H1 (cell line): ENCODE data around the gene RIPK4. TPM values are rescaled to one million over a fixed set of nuclear protein-coding genes. Genes with fewer than 3 reads are reported as not detected.

Experiments
- CTCF ChIA-PET: fragments of 300-600 bp; sonication (Branson Sonifier 250); formaldehyde crosslinking; loops from one replicate; lab custom pipeline; 2021; ENCODE audit not compliant: partially characterized antibody; lab: Charles Lee
- POLR2A ChIA-PET: fragments of 300-600 bp; sonication (Branson Sonifier 250); formaldehyde crosslinking; loops from one replicate; lab custom pipeline; 2021; ENCODE audit warnings: inconsistent platforms; ENCODE audit not compliant: partially characterized antibody; lab: Charles Lee
- DNase-seq, 2 experiments: peaks; one replicate each; pipeline versions ENCODE4 v3.0.0 to v3.0.0-alpha.2; 2010 to 2022; ENCODE audit warnings: low spot score in 2 of 2, low read depth in 1 of 2, mixed read lengths in 1 of 2
- FAIRE-seq: peaks from 2 replicates; lab custom pipeline; 2011; peaks lifted over from hg19 to GRCh38; lab: Jason Lieb, UNC
- H2AFZ ChIP-seq: 2 replicates; pipeline ENCODE4 v1.8.1; 2012; ENCODE audit warnings: low read length, inconsistent platforms
- H2AK5ac ChIP-seq: 2 replicates; pipeline ENCODE4 v1.6.1; 2013; ENCODE audit warnings: low read depth, low read length
- H2BK120ac ChIP-seq: replicated peaks from 2 replicates; pipeline ENCODE3; 2013; ENCODE audit warnings: low read depth, low read length, inconsistent platforms
- H2BK12ac ChIP-seq: 2 replicates; pipeline ENCODE4 v1.6.1; 2013; ENCODE audit warnings: low read depth, low read length
- H2BK15ac ChIP-seq: 2 replicates; pipeline ENCODE4 v1.6.1; 2013; ENCODE audit warnings: low read length
- H2BK20ac ChIP-seq: 2 replicates; pipeline ENCODE4 v1.6.1; 2013; ENCODE audit warnings: low read length
- H2BK5ac ChIP-seq: 2 replicates; pipeline ENCODE4 v1.6.1; 2013; ENCODE audit warnings: low read depth, low read length
- H3K14ac ChIP-seq: 2 replicates; pipeline ENCODE4 v1.6.1; 2013; ENCODE audit warnings: inconsistent platforms; ENCODE audit not compliant: insufficient read length
- H3K18ac ChIP-seq: 2 replicates; pipeline ENCODE4 v1.6.1; 2013; ENCODE audit warnings: low read length; ENCODE audit errors: extremely low read depth
- H3K23ac ChIP-seq: 2 replicates; pipeline ENCODE4 v1.6.1; 2013; ENCODE audit warnings: inconsistent platforms; ENCODE audit not compliant: insufficient read length
- H3K23me2 ChIP-seq: 2 replicates; pipeline ENCODE4 v1.6.1; 2013; ENCODE audit warnings: low read depth, low read length
- H3K27ac ChIP-seq: 2 replicates; pipeline ENCODE4 v1.6.1; 2011; ENCODE audit warnings: low read depth, low read length, inconsistent platforms
- H3K27me3 ChIP-seq, 4 experiments: replicated peaks in 1 of 4; 1 replicate in 1 of 4; 2 replicates in 3 of 4; pipeline versions ENCODE4 v1.6.1 to v1.8.1; 2011 to 2013; ENCODE audit warnings: low read length in 3 of 4, mild to moderate bottlenecking in 3 of 4, inconsistent platforms in 2 of 4, mixed read lengths in 2 of 4, moderate library complexity in 1 of 4; ENCODE audit not compliant: control insufficient read depth in 3 of 4, insufficient read depth in 3 of 4; ENCODE audit errors: extremely low read depth in 1 of 4
- H3K36me3 ChIP-seq, 4 experiments: 2 replicates each; pipeline versions ENCODE4 v1.6.1 to v1.8.1; 2011 to 2013; ENCODE audit warnings: mild to moderate bottlenecking in 4 of 4, low read length in 3 of 4, moderate library complexity in 2 of 4, control low read depth in 1 of 4, inconsistent platforms in 1 of 4; ENCODE audit not compliant: insufficient read depth in 4 of 4, control insufficient read depth in 2 of 4
- H3K4ac ChIP-seq: replicated peaks from 2 replicates; pipeline ENCODE3; 2013; ENCODE audit warnings: low read length, low read depth, mixed read lengths, inconsistent platforms; ENCODE audit not compliant: insufficient read length
- H3K4me1 ChIP-seq, 4 experiments: replicated peaks in 1 of 4; 1 replicate in 1 of 4; 2 replicates in 3 of 4; pipeline versions ENCODE4 v1.6.1 to v1.8.1; 2011 to 2013; ENCODE audit warnings: low read length in 3 of 4, inconsistent platforms in 2 of 4, mixed read lengths in 1 of 4; ENCODE audit not compliant: insufficient read depth in 4 of 4, control insufficient read depth in 3 of 4
- H3K4me2 ChIP-seq, 2 experiments: 2 replicates each; pipeline versions ENCODE4 v1.6.1 to v1.8.1; 2011 to 2013; ENCODE audit warnings: low read depth in 2 of 2, low read length in 2 of 2, control low read depth in 1 of 2, inconsistent platforms in 1 of 2, mild to moderate bottlenecking in 1 of 2; ENCODE audit not compliant: insufficient read depth in 1 of 2
- H3K4me3 ChIP-seq, 4 experiments: fragments of 200-600, 300-600 bp in 1 of 4; sonication (generic), shearing (Covaris generic), sonication (Bioruptor Twin) in 1 of 4; 2 replicates each; pipeline versions ENCODE4 v1.5.1 to v1.8.1; 2011 to 2016; ENCODE audit warnings: low read length in 4 of 4, low read depth in 3 of 4, control low read depth in 2 of 4, inconsistent platforms in 2 of 4, mild to moderate bottlenecking in 2 of 4, mixed read lengths in 1 of 4, moderate library complexity in 1 of 4; ENCODE audit not compliant: insufficient read depth in 2 of 4; ENCODE audit errors: extremely low read depth in 1 of 4
- H3K56ac ChIP-seq: replicated peaks from 2 replicates; pipeline ENCODE3; 2013; ENCODE audit warnings: low read depth, mild to moderate bottlenecking, mixed read lengths, low read length, inconsistent platforms; ENCODE audit not compliant: insufficient read length
- H3K79me1 ChIP-seq: 2 replicates; pipeline ENCODE4 v1.6.1; 2013; ENCODE audit warnings: low read depth, low read length, control low read depth
- H3K79me2 ChIP-seq, 2 experiments: 2 replicates each; pipeline versions ENCODE4 v1.6.1 to v1.8.1; 2012 to 2013; ENCODE audit warnings: low read length in 2 of 2, mild to moderate bottlenecking in 2 of 2, inconsistent platforms in 1 of 2; ENCODE audit not compliant: insufficient read depth in 2 of 2, control insufficient read depth in 1 of 2
- H3K9ac ChIP-seq, 4 experiments: replicated peaks in 1 of 4; 1 replicate in 1 of 4; 2 replicates in 3 of 4; pipeline versions ENCODE4 v1.6.1 to v1.8.1; 2011 to 2013; ENCODE audit warnings: low read depth in 3 of 4, low read length in 3 of 4, control low read depth in 2 of 4, mild to moderate bottlenecking in 2 of 4, moderate library complexity in 2 of 4, inconsistent platforms in 1 of 4; ENCODE audit errors: extremely low read depth in 1 of 4
- H3K9me3 ChIP-seq, 2 experiments: 2 replicates each; pipeline versions ENCODE4 v1.6.1 to v1.8.1; 2012 to 2013; ENCODE audit warnings: mild to moderate bottlenecking in 2 of 2, moderate library complexity in 2 of 2, control low read depth in 1 of 2, inconsistent platforms in 1 of 2, low read depth in 1 of 2, low read length in 1 of 2, mixed read lengths in 1 of 2; ENCODE audit not compliant: insufficient read depth in 2 of 2
- H4K20me1 ChIP-seq, 2 experiments: replicated peaks in 1 of 2; 2 replicates each; pipeline versions ENCODE3 to v1.8.1; 2011 to 2013; ENCODE audit warnings: inconsistent platforms in 2 of 2, low read length in 2 of 2, mild to moderate bottlenecking in 1 of 2; ENCODE audit not compliant: insufficient read depth in 2 of 2, control insufficient read depth in 1 of 2
- H4K5ac ChIP-seq: 2 replicates; pipeline ENCODE4 v1.6.1; 2013; ENCODE audit warnings: low read length, low read depth, mixed read lengths, inconsistent platforms; ENCODE audit not compliant: insufficient read length
- H4K8ac ChIP-seq: 2 replicates; pipeline ENCODE4 v1.8.0; 2013; ENCODE audit warnings: mild to moderate bottlenecking, moderate library complexity, low read length, inconsistent platforms; ENCODE audit not compliant: insufficient read depth; ENCODE audit errors: extremely low read depth
- H4K91ac ChIP-seq: replicated peaks from 2 replicates; pipeline ENCODE3; 2013; ENCODE audit warnings: low read length, mixed read lengths, inconsistent platforms; ENCODE audit not compliant: insufficient read length
- BRCA1 ChIP-seq: IDR thresholded peaks from 2 replicates; pipeline ENCODE4 v1.6.1; 2012; ENCODE audit warnings: low read depth, low read length, improper control_type of control experiment
- CBX5 ChIP-seq: fragments of 300-800, 300-1000 bp; sonication (generic); IDR thresholded peaks from 2 replicates; pipeline ENCODE4 v1.7.1; 2016; ENCODE audit warnings: antibody characterized with exemption, low read length, low read depth
- POU5F1 ChIP-seq: IDR thresholded peaks from 2 replicates; pipeline ENCODE4 v1.6.1; 2011; ENCODE audit warnings: low read depth, mild to moderate bottlenecking, low read length, moderate library complexity
- RNF2 ChIP-seq: fragments of 200-900, 300-1000 bp; sonication (generic); IDR thresholded peaks from 2 replicates; pipeline ENCODE4 v1.7.1; 2016; ENCODE audit warnings: borderline replicate concordance, low read depth, mild to moderate bottlenecking, antibody characterized with exemption, low read length; ENCODE audit not compliant: poor library complexity, severe bottlenecking; ENCODE audit errors: missing control alignments
- SIRT6 ChIP-seq: IDR thresholded peaks from one replicate; pipeline ENCODE4 v1.7.1; 2012; ENCODE audit warnings: low read length, inconsistent platforms
- TAF1 ChIP-seq: IDR thresholded peaks from 2 replicates; pipeline ENCODE4 v1.6.1; 2011; ENCODE audit warnings: mild to moderate bottlenecking, low read depth, low read length
- TEAD4 ChIP-seq: IDR thresholded peaks from 2 replicates; pipeline ENCODE4 v1.6.1; 2012; ENCODE audit warnings: low read depth, low read length, inconsistent platforms, mixed read lengths
- WGBS, 2 experiments: shearing (Covaris generic) in 1 of 2; methylation state at CpG; one replicate each; pipeline versions ENCODE4 v1.1.6 to v1.1.7; 2013 to 2015; ENCODE audit warnings: low lambda C conversion rate in 2 of 2, mixed read lengths in 2 of 2, inconsistent platforms in 1 of 2, low coverage in 1 of 2, missing lambda C conversion rate in 1 of 2; ENCODE audit not compliant: insufficient replicate concordance in 2 of 2, insufficient coverage in 1 of 2, insufficient read length in 1 of 2; ENCODE audit errors: extremely low coverage in 1 of 2, missing lambda C conversion rate in 1 of 2; 5-methylcytosine and 5-hydroxymethylcytosine counted together
- polyA plus RNA-seq, 7 experiments: library from polyadenylated mRNA; depleted of rRNA in 3 of 7; stranded (reverse) in 5 of 7; unstranded in 2 of 7; fragments of >200 nt in 5 of 7; fragments of 200-250 nt in 2 of 7; gene quantifications; 1 replicate in 5 of 7; 2 replicates in 1 of 7; 4 replicates in 1 of 7; pipeline versions ENCODE4 v1.2.1 to v1.2.3, GENCODE V29; 2011 to 2013; ENCODE audit warnings: missing spikeins in 2 of 7, mixed read lengths in 2 of 7
- total RNA-seq: library from RNA; stranded (reverse); fragmentation: NEBNext Ultra II Directional; extraction: Animal tissue kit (Norgen Biotek cat#: 25700); gene quantifications from 2 replicates; pipeline ENCODE4 v1.2.1, GENCODE V29; 2021
- TF ChIP-seq, protein P1 (sequence below): IDR thresholded peaks from 2 replicates; pipeline ENCODE4 v1.6.1; 2012; ENCODE audit warnings: low read length, inconsistent platforms

RIPK4 gene
- total and polyA plus RNA-seq, 2 of the 8 experiments (the other 6 are each of a cell fraction or from before 2014, with no cell fraction given), result 2.7 to 5.6 TPM

- no peaks in the 10 kb centered on the region; the same call in 1 of the 2 replicates for H3K79me1 ChIP-seq
- H3K14ac ChIP-seq, result no peak overlapping the region
- H2BK120ac ChIP-seq, result no peak overlapping the region
- FAIRE-seq (no peak), DNase-seq (no peak)
- H3K56ac ChIP-seq, result no peak overlapping the region
- H4K91ac ChIP-seq, result no peak overlapping the region
- no peaks in the 10 kb centered on the region for H3K79me2 ChIP-seq
- no peak overlapping the region for H3K23ac ChIP-seq
- peaks cover 4 to 13% of the 10 kb centered on the region in 2 experiments for H4K20me1 ChIP-seq
- H4K8ac ChIP-seq, result no peak overlapping the region
- H3K18ac ChIP-seq, result no peak overlapping the region
- no peaks in the 10 kb centered on the region for H3K23me2 ChIP-seq
- H2BK12ac ChIP-seq, result no peak overlapping the region
- ChIA-PET POLR2A (interaction anchor here (4.2 kb wide), 1 partner anchor 12 kb away, joined by 23 read pairs; no protein-coding TSS in a partner anchor), CTCF (interaction anchor here (1.0 to 13.4 kb wide), 5 partner anchors 10 to 140 kb away, joined by 3 to 118 read pairs (median 8); no protein-coding TSS in a partner anchor)
- no peak overlapping the region for H2BK15ac ChIP-seq
- H2BK5ac ChIP-seq, result no peak overlapping the region
- H3K27me3 ChIP-seq, result no peaks in the 10 kb centered on the region; a peak in 1 of 7 replicates
- H3K27ac ChIP-seq, result no peak overlapping the region
- H3K9ac ChIP-seq, result no peak overlapping the region
- peaks cover 9 to 41% (median 23%) of the 10 kb centered on the region in 4 experiments for H3K4me1 ChIP-seq
- no peak overlapping the region for H3K4me2 ChIP-seq
- peaks cover 0 to 2% (median 0%) of the 10 kb centered on the region in 4 experiments; a peak in 2 of 8 replicates for H3K36me3 ChIP-seq
- no peak overlapping the region for H2BK20ac ChIP-seq
- no peak overlapping the region for H4K5ac ChIP-seq
- H3K4me3 ChIP-seq, result no peak overlapping the region
- no peak overlapping the region for H3K4ac ChIP-seq
- H2AK5ac ChIP-seq, result no peak overlapping the region
- H3K9me3 ChIP-seq, result no peaks in the 10 kb centered on the region
- WGBS, 2 experiments, result 90% methylated on average over 16 of the region's 16 CpGs; no CpG with 5 or more reads in 1 of the 2 experiments
- no peak overlapping the region for H2AFZ ChIP-seq
- TF ChIP-seq CBX5 (no peak), POU5F1 (no peak), TAF1 (no peak), BRCA1 (no peak), SIRT6 (no peak), RNF2 (no peak), TEAD4 (no peak)
- TF ChIP-seq, protein P1, sequence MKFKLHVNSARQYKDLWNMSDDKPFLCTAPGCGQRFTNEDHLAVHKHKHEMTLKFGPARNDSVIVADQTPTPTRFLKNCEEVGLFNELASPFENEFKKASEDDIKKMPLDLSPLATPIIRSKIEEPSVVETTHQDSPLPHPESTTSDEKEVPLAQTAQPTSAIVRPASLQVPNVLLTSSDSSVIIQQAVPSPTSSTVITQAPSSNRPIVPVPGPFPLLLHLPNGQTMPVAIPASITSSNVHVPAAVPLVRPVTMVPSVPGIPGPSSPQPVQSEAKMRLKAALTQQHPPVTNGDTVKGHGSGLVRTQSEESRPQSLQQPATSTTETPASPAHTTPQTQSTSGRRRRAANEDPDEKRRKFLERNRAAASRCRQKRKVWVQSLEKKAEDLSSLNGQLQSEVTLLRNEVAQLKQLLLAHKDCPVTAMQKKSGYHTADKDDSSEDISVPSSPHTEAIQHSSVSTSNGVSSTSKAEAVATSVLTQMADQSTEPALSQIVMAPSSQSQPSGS, result no peak
Measured at GRCh38 chr21:41750532-41751151, 16.2 kb downstream of the RIPK4 start.
